SK-N-SH (cell line): ENCODE measurements around the gene RABGAP1L. TPM values are rescaled to one million over a fixed set of nuclear protein-coding genes. Genes with fewer than 3 reads are reported as not detected.
A peak's percentile ranks its signal among the peaks of the same experiment; 100 is the strongest.

Experiments
- CTCF ChIA-PET: fragments of 300-600, 350-600 bp; formaldehyde crosslinking; extraction: SDS; loops from one replicate; lab custom pipeline; 2021; lab: Yijun Ruan, JAX
- POLR2A ChIA-PET: fragments of 350-600 bp; sonication (Branson Sonifier 250); formaldehyde crosslinking; extraction: SDS; loops from one replicate; lab custom pipeline; 2020; ENCODE audit warnings: antibody characterized with exemption, inconsistent platforms; lab: Yijun Ruan, JAX
- DNase-seq: peaks from one replicate; pipeline ENCODE4 v3.0.0; 2012
- H2AFZ ChIP-seq: fragments of 200-600 bp; sonication (generic); 2 replicates; pipeline ENCODE4 v1.8.1; 2016; ENCODE audit warnings: antibody characterized with exemption, mild to moderate bottlenecking, low read depth
- H3F3A ChIP-seq: fragments of 200-600 bp; sonication (generic); replicated peaks from 2 replicates; pipeline ENCODE3; 2016; ENCODE audit warnings: antibody characterized with exemption, mild to moderate bottlenecking; ENCODE audit not compliant: insufficient read depth
- H3K27ac ChIP-seq, 2 experiments: fragments of 200-500 bp in 1 of 2; fragments of 200-600 bp in 1 of 2; sonication (Bioruptor generic) in 1 of 2; sonication (generic), shearing (Covaris generic) in 1 of 2; 2 replicates each; pipeline versions ENCODE4 v1.5.1 to v1.6.1; 2014 to 2016; ENCODE audit warnings: low read depth in 2 of 2, inconsistent platforms in 1 of 2, low read length in 1 of 2, mild to moderate bottlenecking in 1 of 2, mixed read lengths in 1 of 2
- H3K27me3 ChIP-seq: fragments of 200-600 bp; sonication (generic), shearing (Covaris generic); 2 replicates; pipeline ENCODE4 v1.6.1; 2016; ENCODE audit warnings: mixed run types; ENCODE audit not compliant: insufficient read depth
- H3K36me3 ChIP-seq, 2 experiments: fragments of 200-500 bp in 1 of 2; fragments of 200-600 bp in 1 of 2; sonication (Bioruptor generic) in 1 of 2; sonication (generic) in 1 of 2; replicated peaks in 1 of 2; 2 replicates each; pipeline versions ENCODE3 to v1.5.1; 2014 to 2016; ENCODE audit warnings: low read length in 1 of 2, mild to moderate bottlenecking in 1 of 2; ENCODE audit not compliant: insufficient read depth in 2 of 2, control insufficient read depth in 1 of 2
- H3K4me1 ChIP-seq, 2 experiments: fragments of 200-500 bp in 1 of 2; fragments of 200-600 bp in 1 of 2; sonication (Bioruptor generic) in 1 of 2; sonication (generic), shearing (Covaris generic) in 1 of 2; 2 replicates each; pipeline versions ENCODE4 v1.5.1 to v1.6.1; 2014 to 2016; ENCODE audit warnings: low read depth in 1 of 2, low read length in 1 of 2, mixed run types in 1 of 2; ENCODE audit not compliant: insufficient read depth in 2 of 2, control insufficient read depth in 1 of 2
- H3K4me2 ChIP-seq: fragments of 200-600 bp; sonication (generic), shearing (Covaris generic); 2 replicates; pipeline ENCODE4 v1.6.1; 2017; ENCODE audit warnings: mixed run types
- H3K4me3 ChIP-seq, 2 experiments: fragments of 200-500 bp in 1 of 2; fragments of 200-600 bp in 1 of 2; sonication (Bioruptor generic) in 1 of 2; sonication (generic), shearing (Covaris generic) in 1 of 2; 2 replicates each; pipeline versions ENCODE4 v1.5.1 to v1.8.1; 2014 to 2016; ENCODE audit warnings: low read depth in 2 of 2, inconsistent platforms in 1 of 2, low read length in 1 of 2, mild to moderate bottlenecking in 1 of 2, mixed read lengths in 1 of 2, moderate library complexity in 1 of 2
- H3K79me2 ChIP-seq: fragments of 200-600 bp; sonication (generic); 2 replicates; pipeline ENCODE4 v1.8.1; 2017; ENCODE audit warnings: mild to moderate bottlenecking; ENCODE audit not compliant: insufficient read depth
- H3K9ac ChIP-seq: fragments of 200-600 bp; sonication (generic); 2 replicates; pipeline ENCODE4 v1.6.1; 2017; ENCODE audit warnings: mixed run types
- H3K9me2 ChIP-seq: fragments of 200-600 bp; sonication (generic); 2 replicates; pipeline ENCODE4 v1.6.1; 2017; ENCODE audit warnings: mixed run types
- H3K9me3 ChIP-seq: fragments of 200-600 bp; sonication (generic); 2 replicates; pipeline ENCODE4 v1.6.1; 2017; ENCODE audit warnings: mixed run types, mild to moderate bottlenecking, moderate library complexity
- H4K20me1 ChIP-seq: fragments of 200-600 bp; sonication (generic); 2 replicates; pipeline ENCODE4 v1.6.1; 2017; ENCODE audit warnings: mild to moderate bottlenecking, mixed run types; ENCODE audit not compliant: insufficient read depth
- CTCF ChIP-seq: fragments of 200-600 bp; sonication (generic); IDR thresholded peaks from 2 replicates; pipeline ENCODE4 v1.6.1; 2017; ENCODE audit warnings: antibody characterized with exemption, mild to moderate bottlenecking, moderate library complexity
- GABPA ChIP-seq: IDR thresholded peaks from 2 replicates; pipeline ENCODE4 v1.4.0; 2012; ENCODE audit warnings: low read depth, mild to moderate bottlenecking
- GATA2 ChIP-seq: sonication (generic); formaldehyde crosslinking; IDR thresholded peaks from 2 replicates; pipeline ENCODE4 v1.5.0; 2020; ENCODE audit warnings: mild to moderate bottlenecking, missing genetic modification reagents
- IRF3 ChIP-seq: fragments of 150-350 bp; IDR thresholded peaks from 2 replicates; pipeline ENCODE4 v1.6.1; 2016; ENCODE audit warnings: mild to moderate bottlenecking, low read depth, low read length
- JUND ChIP-seq: IDR thresholded peaks from 2 replicates; pipeline ENCODE4 v1.4.0; 2012
- RCOR1 ChIP-seq: fragments of 150-350 bp; IDR thresholded peaks from 2 replicates; pipeline ENCODE4 v1.6.1; 2017; ENCODE audit warnings: antibody characterized with exemption, low read length
- RFX5 ChIP-seq: IDR thresholded peaks from 2 replicates; pipeline ENCODE4 v1.6.1; 2012; ENCODE audit warnings: mild to moderate bottlenecking, improper control_type of control experiment, low read length
- SMC3 ChIP-seq: IDR thresholded peaks from 2 replicates; pipeline ENCODE4 v1.6.1; 2012; ENCODE audit warnings: low read depth, low read length, improper control_type of control experiment
- WGBS: methylation state at CpG from one replicate; pipeline ENCODE4 v1.1.6; 2017; ENCODE audit warnings: low lambda C conversion rate; 5-methylcytosine and 5-hydroxymethylcytosine counted together
- polyA plus RNA-seq, 3 experiments: library from polyadenylated mRNA; depleted of rRNA; stranded (reverse); fragments of >200 nt; gene quantifications; 2 replicates each; pipeline ENCODE4 v1.2.3, GENCODE V29; 2012
- TF ChIP-seq, protein P1 (sequence below): IDR thresholded peaks from 2 replicates; pipeline ENCODE4 v1.6.1; 2012; ENCODE audit warnings: mild to moderate bottlenecking, low read depth, low read length, moderate library complexity

The RABGAP1L gene
- polyA plus RNA-seq, 1 of the 3 experiments (the other 2 are of a cell fraction): 7.2 TPM

- H3K27ac ChIP-seq: peak overlapping the region; percentile 19 to 24; a peak in 3 of 4 replicates
- peak overlapping the region; percentile 45 to 69; a peak in 3 of 4 replicates for H3K4me3 ChIP-seq
- H4K20me1 ChIP-seq: no peaks in the 10 kb centered on the region
- H2AFZ ChIP-seq: no peak overlapping the region; the same call in 1 of the 2 replicates
- no peaks in the 10 kb centered on the region for H3K9me2 ChIP-seq
- H3K9me3 ChIP-seq: no peaks in the 10 kb centered on the region
- no peaks in the 10 kb centered on the region for H3K27me3 ChIP-seq
- ChIA-PET CTCF (interaction anchor here (1.1 to 1.6 kb wide), 5 partner anchors 25 to 537 kb away, joined by 3 to 11 read pairs (median 4); no protein-coding TSS in a partner anchor), POLR2A (interaction anchor here (1.8 kb wide), 1 partner anchor 200 kb away, joined by 15 read pairs; the partner anchor contains the start of gene CACYBP)
- no peaks in the 10 kb centered on the region for H3K79me2 ChIP-seq
- WGBS: 62% methylated on average over 3 of the region's 3 CpGs
- peak overlapping the region; percentile 66; the same call in 1 of the 2 replicates for H3K9ac ChIP-seq
- no peaks in the 10 kb centered on the region for H3K36me3 ChIP-seq
- H3K4me1 ChIP-seq: peaks cover 3 to 6% of the 10 kb centered on the region in 2 experiments; a peak in 3 of 4 replicates
- no peaks in the 10 kb centered on the region for H3F3A ChIP-seq
- no peak for DNase-seq
- peak overlapping the region; percentile 97 for H3K4me2 ChIP-seq
- TF ChIP-seq JUND (no peak), GABPA (no peak), RCOR1 (no peak), IRF3 (no peak), SMC3 (no peak), CTCF (no peak)
- TF ChIP-seq, all 33 proteins: peak for 0
Measured at GRCh38 chr1:174799136-174799479, 639.8 kb downstream of the RABGAP1L start.

DNA sequence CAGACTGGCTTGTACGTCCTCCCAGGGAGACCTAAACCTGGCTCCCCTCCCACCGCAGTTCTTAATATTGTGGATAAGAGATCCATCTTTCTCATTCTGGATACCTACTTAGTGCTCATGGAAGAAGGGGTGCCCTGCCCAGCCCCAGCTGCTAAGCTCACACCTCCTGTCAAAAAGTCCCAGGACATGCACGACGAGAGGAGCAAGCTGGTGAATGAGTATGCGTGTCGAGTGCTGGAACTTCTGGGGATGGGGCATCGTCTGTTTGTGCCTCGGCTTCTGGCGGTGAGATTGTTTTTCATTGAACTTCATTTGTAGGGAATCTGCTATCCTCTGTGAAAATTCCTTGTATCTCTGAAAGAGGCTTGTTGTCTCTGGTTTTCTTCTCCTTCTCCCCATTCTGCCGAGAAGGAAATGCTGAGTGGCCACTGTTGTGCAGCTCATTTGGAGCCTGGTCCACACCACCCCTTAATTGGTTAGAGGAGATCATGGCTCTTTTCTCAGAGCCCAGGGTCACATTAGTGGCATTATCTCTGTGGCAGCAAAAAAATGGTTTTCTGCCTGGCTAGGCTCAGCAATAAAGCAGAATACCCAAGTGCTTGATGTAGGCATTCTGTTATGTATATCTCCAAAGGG is 641.0 kb downstream of the RABGAP1L start:
- no peaks in the 10 kb centered on the region for H3K9me3 ChIP-seq
- H2AFZ ChIP-seq: peak overlapping the region; percentile 80
- no peaks in the 10 kb centered on the region for H3K79me2 ChIP-seq
- POLR2A ChIA-PET: interaction anchor here (0.8 to 1.8 kb wide), 2 partner anchors 12 to 199 kb away, joined by 3 to 15 read pairs; partner anchors contain the start of gene CACYBP
- WGBS: 11% methylated on average over 10 of the region's 10 CpGs
- H3K27me3 ChIP-seq: no peaks in the 10 kb centered on the region
- no peaks in the 10 kb centered on the region for H3F3A ChIP-seq
- peak overlapping the region; percentile 97 for H3K4me2 ChIP-seq
- H3K27ac ChIP-seq: peak overlapping the region; percentile 11 to 30; a peak in 2 of 4 replicates
- peak overlapping the region; percentile 66 for H3K9ac ChIP-seq
- peak overlapping the region; percentile 45 to 69 for H3K4me3 ChIP-seq
- H3K9me2 ChIP-seq: no peaks in the 10 kb centered on the region
- peak; percentile 43 for DNase-seq
- CTCF ChIA-PET: interaction anchor here (1.1 to 1.6 kb wide), 5 partner anchors 11 to 538 kb away, joined by 3 to 11 read pairs (median 4); no protein-coding TSS in a partner anchor
- H4K20me1 ChIP-seq: no peaks in the 10 kb centered on the region
- H3K36me3 ChIP-seq: no peaks in the 10 kb centered on the region
- TF ChIP-seq RFX5 (no peak), GABPA (no peak), GATA2 (peak; percentile 19; the same call in 1 of the 2 replicates)
- TF ChIP-seq, protein P1, sequence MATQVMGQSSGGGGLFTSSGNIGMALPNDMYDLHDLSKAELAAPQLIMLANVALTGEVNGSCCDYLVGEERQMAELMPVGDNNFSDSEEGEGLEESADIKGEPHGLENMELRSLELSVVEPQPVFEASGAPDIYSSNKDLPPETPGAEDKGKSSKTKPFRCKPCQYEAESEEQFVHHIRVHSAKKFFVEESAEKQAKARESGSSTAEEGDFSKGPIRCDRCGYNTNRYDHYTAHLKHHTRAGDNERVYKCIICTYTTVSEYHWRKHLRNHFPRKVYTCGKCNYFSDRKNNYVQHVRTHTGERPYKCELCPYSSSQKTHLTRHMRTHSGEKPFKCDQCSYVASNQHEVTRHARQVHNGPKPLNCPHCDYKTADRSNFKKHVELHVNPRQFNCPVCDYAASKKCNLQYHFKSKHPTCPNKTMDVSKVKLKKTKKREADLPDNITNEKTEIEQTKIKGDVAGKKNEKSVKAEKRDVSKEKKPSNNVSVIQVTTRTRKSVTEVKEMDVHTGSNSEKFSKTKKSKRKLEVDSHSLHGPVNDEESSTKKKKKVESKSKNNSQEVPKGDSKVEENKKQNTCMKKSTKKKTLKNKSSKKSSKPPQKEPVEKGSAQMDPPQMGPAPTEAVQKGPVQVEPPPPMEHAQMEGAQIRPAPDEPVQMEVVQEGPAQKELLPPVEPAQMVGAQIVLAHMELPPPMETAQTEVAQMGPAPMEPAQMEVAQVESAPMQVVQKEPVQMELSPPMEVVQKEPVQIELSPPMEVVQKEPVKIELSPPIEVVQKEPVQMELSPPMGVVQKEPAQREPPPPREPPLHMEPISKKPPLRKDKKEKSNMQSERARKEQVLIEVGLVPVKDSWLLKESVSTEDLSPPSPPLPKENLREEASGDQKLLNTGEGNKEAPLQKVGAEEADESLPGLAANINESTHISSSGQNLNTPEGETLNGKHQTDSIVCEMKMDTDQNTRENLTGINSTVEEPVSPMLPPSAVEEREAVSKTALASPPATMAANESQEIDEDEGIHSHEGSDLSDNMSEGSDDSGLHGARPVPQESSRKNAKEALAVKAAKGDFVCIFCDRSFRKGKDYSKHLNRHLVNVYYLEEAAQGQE: no peak
- peaks cover 3 to 6% of the 10 kb centered on the region in 2 experiments; a peak in 3 of 4 replicates for H3K4me1 ChIP-seq
